ENCODE measurements around the gene CBFB. TPM values are rescaled to one million over a fixed set of nuclear protein-coding genes. Genes with fewer than 3 reads are reported as not detected.

CBFB gene
- total RNA-seq, 1 donor from 2014 or later: 77.1 TPM

DNA sequence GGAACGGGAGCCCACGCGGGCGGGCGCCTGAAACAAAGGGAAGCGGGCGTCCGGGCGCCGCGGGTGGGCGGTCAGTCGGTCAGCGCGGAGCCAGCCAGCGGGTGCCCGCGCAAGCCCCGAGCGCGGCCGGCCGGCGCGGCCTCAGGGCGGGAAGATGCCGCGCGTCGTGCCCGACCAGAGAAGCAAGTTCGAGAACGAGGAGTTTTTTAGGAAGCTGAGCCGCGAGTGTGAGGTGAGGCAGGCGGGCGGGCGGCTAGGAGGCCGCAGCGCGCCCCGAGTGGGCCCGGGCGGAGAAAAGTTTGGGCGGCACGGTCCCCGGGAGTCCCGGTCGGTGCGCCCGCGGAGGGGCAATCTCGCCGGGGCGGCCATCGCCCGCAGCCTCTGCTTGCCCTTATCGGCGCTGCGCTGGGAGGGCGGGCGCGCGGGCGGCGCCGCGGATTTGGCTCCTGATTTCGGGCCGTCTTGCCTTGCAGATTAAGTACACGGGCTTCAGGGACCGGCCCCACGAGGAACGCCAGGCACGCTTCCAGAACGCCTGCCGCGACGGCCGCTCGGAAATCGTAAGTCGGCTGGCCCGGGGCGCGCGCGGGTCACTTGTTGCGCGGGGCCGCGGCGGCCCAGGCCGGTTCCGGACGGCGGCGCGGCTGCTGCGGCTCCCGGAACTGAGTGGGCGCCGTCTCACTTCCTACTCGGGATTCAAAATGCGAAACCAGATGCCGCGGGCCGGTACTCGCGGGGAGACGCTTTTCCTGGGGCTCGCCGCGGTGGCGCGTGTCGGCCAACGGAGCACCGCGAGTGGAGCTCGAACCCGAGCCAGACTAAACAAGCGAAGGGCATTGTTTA, 526 bp downstream of the CBFB start:
- H3K4me1 Mint-ChIP-seq (ENCODE audit: unreplicated experiment): peaks cover 37% of the 10 kb centered on the region
- H3K27me3 Mint-ChIP-seq: no peaks in the 10 kb centered on the region
- TF ChIP-seq, protein P1, sequence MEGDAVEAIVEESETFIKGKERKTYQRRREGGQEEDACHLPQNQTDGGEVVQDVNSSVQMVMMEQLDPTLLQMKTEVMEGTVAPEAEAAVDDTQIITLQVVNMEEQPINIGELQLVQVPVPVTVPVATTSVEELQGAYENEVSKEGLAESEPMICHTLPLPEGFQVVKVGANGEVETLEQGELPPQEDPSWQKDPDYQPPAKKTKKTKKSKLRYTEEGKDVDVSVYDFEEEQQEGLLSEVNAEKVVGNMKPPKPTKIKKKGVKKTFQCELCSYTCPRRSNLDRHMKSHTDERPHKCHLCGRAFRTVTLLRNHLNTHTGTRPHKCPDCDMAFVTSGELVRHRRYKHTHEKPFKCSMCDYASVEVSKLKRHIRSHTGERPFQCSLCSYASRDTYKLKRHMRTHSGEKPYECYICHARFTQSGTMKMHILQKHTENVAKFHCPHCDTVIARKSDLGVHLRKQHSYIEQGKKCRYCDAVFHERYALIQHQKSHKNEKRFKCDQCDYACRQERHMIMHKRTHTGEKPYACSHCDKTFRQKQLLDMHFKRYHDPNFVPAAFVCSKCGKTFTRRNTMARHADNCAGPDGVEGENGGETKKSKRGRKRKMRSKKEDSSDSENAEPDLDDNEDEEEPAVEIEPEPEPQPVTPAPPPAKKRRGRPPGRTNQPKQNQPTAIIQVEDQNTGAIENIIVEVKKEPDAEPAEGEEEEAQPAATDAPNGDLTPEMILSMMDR (conservative IDR thresholded peaks at IDR 0.05): no peak
- peaks cover 13% of the 10 kb centered on the region for H3K36me3 Mint-ChIP-seq
- no peaks in the 10 kb centered on the region for H3K9me3 Mint-ChIP-seq
- H3K4me3 Mint-ChIP-seq: peak overlapping the region; percentile 94
- peak overlapping the region; percentile 76 for H3K27ac Mint-ChIP-seq
- peak; percentile 75 for DNase-seq (ENCODE audit: extremely low spot score, unreplicated experiment)

DNA sequence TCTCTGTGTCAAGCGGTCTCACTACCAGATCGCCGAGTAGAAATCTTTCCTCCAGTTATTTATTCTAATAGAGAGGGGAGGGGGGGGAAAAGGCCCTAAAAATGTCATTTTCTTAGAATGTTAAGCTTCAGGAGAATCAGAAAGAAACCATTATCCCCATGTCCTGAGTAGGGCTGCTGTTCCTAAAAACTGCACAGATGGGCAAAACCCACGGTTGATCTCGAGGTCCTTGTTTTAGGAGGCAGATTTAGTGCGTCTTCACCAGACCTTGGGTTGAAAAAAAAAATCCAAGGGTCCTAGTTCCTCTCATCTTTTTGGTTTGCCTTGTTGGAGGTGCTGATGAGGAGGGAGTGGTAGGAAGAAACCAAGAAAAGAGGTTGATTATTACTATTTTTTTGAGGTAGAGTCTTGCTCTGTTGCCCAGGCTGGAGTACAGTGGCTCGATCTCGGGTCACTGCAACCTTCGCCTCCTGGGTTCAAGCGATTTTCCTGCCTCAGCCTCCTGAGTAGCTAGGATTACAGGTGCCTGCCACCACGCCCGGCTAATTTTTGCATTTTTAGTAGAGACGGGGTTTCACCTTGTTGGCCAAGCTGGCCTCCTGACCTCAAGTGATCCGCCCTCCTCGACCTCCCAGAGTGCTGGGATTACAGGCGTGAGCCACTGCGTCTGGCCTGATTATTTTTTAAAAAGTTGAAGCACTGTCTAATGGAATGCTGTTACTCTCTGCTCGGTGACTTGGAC, 1.4 kb downstream of the CBFB start:
- no peaks in the 10 kb centered on the region for H3K9me3 Mint-ChIP-seq

DNA sequence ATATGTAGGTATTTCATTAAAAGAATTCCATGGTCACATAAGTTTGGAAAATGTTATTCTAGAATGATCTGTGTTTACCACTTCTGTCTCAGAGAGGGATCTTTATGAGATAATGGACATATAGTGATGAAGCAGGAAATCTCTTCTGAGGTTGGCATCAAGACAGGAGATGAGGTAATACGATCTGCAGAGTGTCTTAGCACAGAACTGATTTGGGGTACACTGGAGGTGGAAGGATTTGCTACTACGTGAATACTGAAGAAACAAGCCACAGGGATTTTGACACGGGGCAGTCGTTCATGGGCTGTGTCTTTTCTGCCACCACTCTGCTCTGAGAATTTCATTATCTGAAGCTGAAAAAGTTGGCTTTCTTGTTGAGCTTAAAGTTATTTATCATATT, 5.5 kb downstream of the CBFB start:
- TF ChIP-seq, protein P1 (conservative IDR thresholded peaks at IDR 0.05): no peak
- DNase-seq (ENCODE audit: extremely low spot score, unreplicated experiment): no peak
- Mint-ChIP-seq H3K4me1 (ENCODE audit: unreplicated experiment) (peaks cover 42% of the 10 kb centered on the region), H3K9me3 (no peaks in the 10 kb centered on the region), H3K36me3 (peaks cover 23% of the 10 kb centered on the region), H3K27ac (peak overlapping the region; percentile 3), H3K27me3 (no peaks in the 10 kb centered on the region), H3K4me3 (peak overlapping the region; percentile 30)

More for the DNA sequence above, 1.4 kb downstream of the CBFB start:
- Mint-ChIP-seq H3K27ac (peak overlapping the region; percentile 76), H3K4me3 (peak overlapping the region; percentile 94), H3K36me3 (peaks cover 15% of the 10 kb centered on the region), H3K27me3 (no peaks in the 10 kb centered on the region), H3K4me1 (ENCODE audit: unreplicated experiment) (peaks cover 35% of the 10 kb centered on the region)
- TF ChIP-seq, protein P1 (conservative IDR thresholded peaks at IDR 0.05): no peak
- peak; percentile 37 for DNase-seq (ENCODE audit: extremely low spot score, unreplicated experiment)

DNA sequence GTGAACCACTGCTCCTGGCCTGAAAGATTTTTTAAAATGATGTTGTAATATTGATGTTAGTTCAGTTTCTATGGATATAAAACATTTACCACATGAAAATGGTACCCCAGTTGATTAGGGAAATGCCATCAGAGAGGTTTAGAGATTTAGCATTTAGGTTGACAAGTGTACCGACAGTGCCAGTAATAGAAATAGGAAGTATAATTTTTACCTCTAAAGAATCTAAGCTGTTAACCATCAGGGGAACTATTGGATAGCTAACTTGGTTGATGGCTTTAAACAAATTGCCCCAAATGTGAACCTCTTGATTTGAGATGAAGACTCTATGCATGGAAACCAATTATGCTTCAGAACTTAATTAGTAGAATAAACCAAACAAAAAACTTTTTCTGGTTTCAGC, 6.4 kb downstream of the CBFB start:
- Mint-ChIP-seq H3K27me3 (no peaks in the 10 kb centered on the region), H3K9me3 (no peaks in the 10 kb centered on the region), H3K4me1 (ENCODE audit: unreplicated experiment) (peaks cover 44% of the 10 kb centered on the region), H3K36me3 (peaks cover 24% of the 10 kb centered on the region), H3K4me3 (no peak overlapping the region), H3K27ac (no peak overlapping the region)
- TF ChIP-seq, protein P1 (conservative IDR thresholded peaks at IDR 0.05): no peak
- DNase-seq (ENCODE audit: extremely low spot score, unreplicated experiment): no peak

DNA sequence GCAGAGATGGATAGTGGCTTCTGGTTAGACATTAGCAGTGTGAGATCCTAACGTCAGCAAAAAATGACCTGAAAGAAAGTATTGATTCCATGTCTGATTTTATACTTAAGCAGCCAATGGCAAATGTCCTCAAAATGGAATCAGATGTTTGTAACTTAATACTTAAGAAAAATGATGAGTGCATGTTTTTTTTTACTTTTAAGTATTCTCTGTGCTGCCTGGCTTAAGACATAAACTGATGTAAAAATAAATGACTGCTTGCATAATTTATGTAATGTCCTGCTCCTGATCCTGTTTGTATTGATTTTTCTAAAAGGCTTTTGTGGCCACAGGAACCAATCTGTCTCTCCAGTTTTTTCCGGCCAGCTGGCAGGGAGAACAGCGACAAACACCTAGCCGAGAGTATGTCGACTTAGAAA, 7.4 kb downstream of the CBFB start:
- H3K4me3 Mint-ChIP-seq: peak overlapping the region; percentile 72
- no peak for DNase-seq (ENCODE audit: extremely low spot score, unreplicated experiment)
- H3K36me3 Mint-ChIP-seq: peaks cover 34% of the 10 kb centered on the region
- no peaks in the 10 kb centered on the region for H3K9me3 Mint-ChIP-seq
- H3K27ac Mint-ChIP-seq: peak overlapping the region; percentile 23
- H3K4me1 Mint-ChIP-seq (ENCODE audit: unreplicated experiment): peaks cover 53% of the 10 kb centered on the region
- TF ChIP-seq, protein P1 (conservative IDR thresholded peaks at IDR 0.05): no peak
- no peaks in the 10 kb centered on the region for H3K27me3 Mint-ChIP-seq

All from type B pancreatic cell (in vitro differentiated cells).